Measurements from ENCODE around the gene CCDC192.
"Not testable (repeated sequence)": the region's sequence is repeated elsewhere in the genome, so short reads cannot be mapped to it uniquely, and the experiment has no call there.

The CCDC192 gene

DNA sequence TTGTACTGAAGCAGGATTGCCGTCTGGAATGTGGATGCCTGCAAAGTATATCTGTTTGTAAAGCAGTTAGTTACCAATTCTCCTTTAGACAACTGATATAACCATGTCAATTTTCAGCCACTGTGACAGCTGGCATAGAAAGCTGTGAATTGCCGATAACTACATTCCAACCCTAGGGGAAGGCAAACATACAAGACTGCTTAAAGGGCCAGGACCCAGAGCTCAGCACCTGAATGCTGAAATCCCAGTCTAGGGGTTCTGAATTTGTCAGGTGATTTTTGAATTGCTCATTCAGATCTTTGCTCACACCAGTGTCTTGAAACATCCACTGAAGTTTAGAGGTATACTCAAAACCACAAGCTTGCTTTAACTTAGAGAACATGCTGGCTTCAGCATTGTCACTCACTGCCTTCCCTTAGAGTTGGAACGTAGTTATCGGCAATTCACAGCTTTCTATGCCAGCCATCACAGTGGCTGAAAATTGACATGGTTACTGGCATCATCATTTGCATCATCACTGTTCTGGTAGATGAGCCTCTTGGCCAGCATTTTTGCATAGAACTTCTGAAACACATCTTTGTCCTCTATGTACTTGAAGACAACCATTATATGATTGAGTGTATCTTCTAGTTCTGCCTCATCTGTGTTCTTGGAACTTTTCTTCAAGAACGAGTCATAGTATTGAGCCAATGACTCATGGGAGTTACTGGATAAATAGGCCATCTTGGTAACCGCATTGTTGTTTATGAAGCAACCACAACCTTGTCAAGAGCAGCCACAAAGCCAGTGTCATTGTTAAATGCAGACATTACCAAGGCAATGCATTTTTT is 82.1 kb downstream of the CCDC192 start:
- Histone ChIP-seq H3K36me3 (ENCODE audit: control insufficient read depth, low read length) (no peaks in the 10 kb centered on the region), H3K4me1 (ENCODE audit: control insufficient read depth, low read length) (no peaks in the 10 kb centered on the region), H3K27ac (ENCODE audit: low read depth, low read length) (no peak overlapping the region), H3K79me2 (ENCODE audit: control insufficient read depth, low read length) (no peaks in the 10 kb centered on the region), H3K27me3 (ENCODE audit: control insufficient read depth, low read length) (no peaks in the 10 kb centered on the region), H3K4me2 (ENCODE audit: low read length) (no peak overlapping the region), H4K20me1 (ENCODE audit: control insufficient read depth, insufficient read depth, low read depth, low read length) (no peaks in the 10 kb centered on the region), H3K4me3 (ENCODE audit: low read length) (no peak overlapping the region), H3F3A (ENCODE audit: control insufficient read depth, insufficient read depth) (no peaks in the 10 kb centered on the region), H3K9me2 (replicated peaks; ENCODE audit: control insufficient read depth, low read length) (no peaks in the 10 kb centered on the region), H3K9me3 (ENCODE audit: control insufficient read depth, insufficient read depth, low read length) (0 out of 2 replicates have a peak, but pooled peaks cover 4% of the 10 kb centered on the region)
- TF ChIP-seq EZH2phosphoT487 (IDR thresholded peaks at IDR 0.05; ENCODE audit: borderline replicate concordance, low read length), result no peak
- TF ChIP-seq, protein P1, sequence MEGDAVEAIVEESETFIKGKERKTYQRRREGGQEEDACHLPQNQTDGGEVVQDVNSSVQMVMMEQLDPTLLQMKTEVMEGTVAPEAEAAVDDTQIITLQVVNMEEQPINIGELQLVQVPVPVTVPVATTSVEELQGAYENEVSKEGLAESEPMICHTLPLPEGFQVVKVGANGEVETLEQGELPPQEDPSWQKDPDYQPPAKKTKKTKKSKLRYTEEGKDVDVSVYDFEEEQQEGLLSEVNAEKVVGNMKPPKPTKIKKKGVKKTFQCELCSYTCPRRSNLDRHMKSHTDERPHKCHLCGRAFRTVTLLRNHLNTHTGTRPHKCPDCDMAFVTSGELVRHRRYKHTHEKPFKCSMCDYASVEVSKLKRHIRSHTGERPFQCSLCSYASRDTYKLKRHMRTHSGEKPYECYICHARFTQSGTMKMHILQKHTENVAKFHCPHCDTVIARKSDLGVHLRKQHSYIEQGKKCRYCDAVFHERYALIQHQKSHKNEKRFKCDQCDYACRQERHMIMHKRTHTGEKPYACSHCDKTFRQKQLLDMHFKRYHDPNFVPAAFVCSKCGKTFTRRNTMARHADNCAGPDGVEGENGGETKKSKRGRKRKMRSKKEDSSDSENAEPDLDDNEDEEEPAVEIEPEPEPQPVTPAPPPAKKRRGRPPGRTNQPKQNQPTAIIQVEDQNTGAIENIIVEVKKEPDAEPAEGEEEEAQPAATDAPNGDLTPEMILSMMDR (IDR thresholded peaks at IDR 0.05; ENCODE audit: low read depth, low read length, poor library complexity, severe bottlenecking), result no peak

DNA sequence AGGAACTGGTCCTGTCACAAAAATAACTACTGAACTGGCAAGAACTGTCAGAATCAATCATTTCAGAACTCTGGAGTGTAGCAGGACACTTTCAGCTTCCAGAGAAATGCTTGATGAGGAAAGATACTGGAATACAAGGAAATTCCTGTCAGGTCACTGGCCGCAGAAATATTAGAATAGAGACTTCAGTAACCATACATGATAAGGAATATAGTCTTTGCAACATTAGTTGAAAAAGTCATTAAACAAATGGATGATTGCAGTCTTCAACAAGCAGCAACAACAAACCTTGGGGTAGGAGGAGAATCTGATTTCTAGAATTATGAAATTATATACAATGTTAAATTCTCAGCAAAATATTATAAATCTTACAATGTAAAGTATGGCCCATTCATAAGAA is 88.2 kb downstream of the CCDC192 start:
- H3K36me3 ChIP-seq (ENCODE audit: control insufficient read depth, low read length), result no peaks in the 10 kb centered on the region
- no peak overlapping the region for H3K4me3 ChIP-seq (ENCODE audit: low read length)
- H3F3A ChIP-seq (ENCODE audit: control insufficient read depth, insufficient read depth), result no peaks in the 10 kb centered on the region
- TF ChIP-seq, protein P1 (IDR thresholded peaks at IDR 0.05; ENCODE audit: low read depth, low read length, poor library complexity, severe bottlenecking), result no peak
- TF ChIP-seq EZH2phosphoT487 (IDR thresholded peaks at IDR 0.05; ENCODE audit: borderline replicate concordance, low read length), result no peak
- no peak overlapping the region for H3K4me2 ChIP-seq (ENCODE audit: low read length)
- no peaks in the 10 kb centered on the region for H3K27me3 ChIP-seq (ENCODE audit: control insufficient read depth, low read length)
- no peak overlapping the region for H3K27ac ChIP-seq (ENCODE audit: low read depth, low read length)
- no peaks in the 10 kb centered on the region for H3K9me2 ChIP-seq (replicated peaks; ENCODE audit: control insufficient read depth, low read length)
- 0 out of 2 replicates have a peak, but pooled peaks cover 4% of the 10 kb centered on the region for H3K9me3 ChIP-seq (ENCODE audit: control insufficient read depth, insufficient read depth, low read length)
- no peaks in the 10 kb centered on the region for H4K20me1 ChIP-seq (ENCODE audit: control insufficient read depth, insufficient read depth, low read depth, low read length)
- no peaks in the 10 kb centered on the region for H3K79me2 ChIP-seq (ENCODE audit: control insufficient read depth, low read length)
- H3K4me1 ChIP-seq (ENCODE audit: control insufficient read depth, low read length), result no peaks in the 10 kb centered on the region

DNA sequence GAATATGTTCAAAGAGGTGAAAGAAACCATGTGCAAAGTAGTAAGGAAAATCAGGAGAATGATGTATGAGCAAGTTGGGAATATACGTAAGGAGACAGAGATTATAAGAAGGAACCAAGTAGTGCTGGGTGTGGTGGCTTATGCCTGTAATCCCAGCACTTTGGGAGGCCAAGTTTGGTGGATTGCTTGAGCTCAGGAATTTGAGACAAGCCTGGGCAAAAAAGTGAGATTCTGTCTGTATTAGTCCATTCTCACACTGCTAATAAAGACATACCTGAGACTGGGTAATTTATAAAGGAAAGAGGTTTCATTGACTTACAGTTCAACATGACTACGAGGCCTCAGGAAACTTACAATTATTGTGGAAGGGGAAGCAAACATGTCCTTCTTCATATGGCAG is 88.7 kb downstream of the CCDC192 start:
- not testable (repeated sequence) for H3K4me2 ChIP-seq (ENCODE audit: low read length); H3K27ac ChIP-seq (ENCODE audit: low read depth, low read length); H3K36me3 ChIP-seq (ENCODE audit: control insufficient read depth, low read length); H4K20me1 ChIP-seq (ENCODE audit: control insufficient read depth, insufficient read depth, low read depth, low read length); H3F3A ChIP-seq (ENCODE audit: control insufficient read depth, insufficient read depth); H3K9me2 ChIP-seq (replicated peaks; ENCODE audit: control insufficient read depth, low read length); H3K4me3 ChIP-seq (ENCODE audit: low read length); H3K4me1 ChIP-seq (ENCODE audit: control insufficient read depth, low read length); H3K79me2 ChIP-seq (ENCODE audit: control insufficient read depth, low read length); H3K9me3 ChIP-seq (ENCODE audit: control insufficient read depth, insufficient read depth, low read length); H3K27me3 ChIP-seq (ENCODE audit: control insufficient read depth, low read length)

DNA sequence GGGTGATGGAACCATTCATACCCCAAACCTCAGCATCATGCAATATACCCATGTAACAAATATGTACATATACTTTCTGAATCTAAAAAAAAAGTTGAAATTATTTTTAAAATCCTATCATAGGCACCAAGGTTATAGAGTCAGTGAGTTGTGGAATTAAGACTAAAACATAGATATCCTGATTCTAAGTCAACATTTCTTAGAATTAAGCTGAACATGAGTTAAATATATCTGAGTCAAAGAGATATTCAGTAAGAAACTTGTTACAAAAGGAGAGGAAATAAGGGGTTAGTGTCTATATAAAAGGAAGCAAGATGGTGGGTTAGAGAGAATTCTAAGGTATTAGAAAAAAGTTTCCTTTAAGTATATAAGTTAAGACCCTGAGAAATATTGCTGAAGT is 89.9 kb downstream of the CCDC192 start:
- Histone ChIP-seq H3K4me1 (ENCODE audit: control insufficient read depth, low read length) (no peaks in the 10 kb centered on the region), H3K9me2 (replicated peaks; ENCODE audit: control insufficient read depth, low read length) (no peaks in the 10 kb centered on the region), H3K4me2 (ENCODE audit: low read length) (no peak overlapping the region), H4K20me1 (ENCODE audit: control insufficient read depth, insufficient read depth, low read depth, low read length) (no peaks in the 10 kb centered on the region), H3K4me3 (ENCODE audit: low read length) (no peak overlapping the region), H3K27ac (ENCODE audit: low read depth, low read length) (no peak overlapping the region), H3K36me3 (ENCODE audit: control insufficient read depth, low read length) (no peaks in the 10 kb centered on the region), H3K79me2 (ENCODE audit: control insufficient read depth, low read length) (no peaks in the 10 kb centered on the region), H3K9me3 (ENCODE audit: control insufficient read depth, insufficient read depth, low read length) (0 out of 2 replicates have a peak, but pooled peaks cover 4% of the 10 kb centered on the region), H3K27me3 (ENCODE audit: control insufficient read depth, low read length) (no peaks in the 10 kb centered on the region), H3F3A (ENCODE audit: control insufficient read depth, insufficient read depth) (no peaks in the 10 kb centered on the region)
- no peak for TF ChIP-seq EZH2phosphoT487 (IDR thresholded peaks at IDR 0.05; ENCODE audit: borderline replicate concordance, low read length)
- TF ChIP-seq, protein P1 (IDR thresholded peaks at IDR 0.05; ENCODE audit: low read depth, low read length, poor library complexity, severe bottlenecking), result no peak
